PC-3 (cell line): Measurements from ENCODE around the gene IP6K3. TPM values are rescaled to one million over a fixed set of nuclear protein-coding genes. Genes with fewer than 3 reads are reported as not detected.

Source experiments
- ATAC-seq: fragments of 200-7000 bp; cut with Tn5 transposase; 2 replicates; pipeline ENCODE4 v1.9.1; 2020; ENCODE audit warnings: mild to moderate bottlenecking, moderate library complexity
- BruUV-seq: library from RNA; stranded (reverse); fragments of 400-500 nt; replicated peaks from 2 replicates; lab custom pipeline; 2021; lab: Mats Ljungman, UMichigan
- CTCF ChIA-PET: fragments of 300-600 bp; sonication (Branson Sonifier 250); formaldehyde crosslinking; loops from one replicate; lab custom pipeline; 2022; ENCODE audit warnings: antibody characterized with exemption; lab: Charles Lee
- POLR2A ChIA-PET: fragments of 300-600 bp; sonication (Branson Sonifier 250); formaldehyde crosslinking; loops from one replicate; lab custom pipeline; 2022; ENCODE audit warnings: antibody characterized with exemption; ENCODE audit not compliant: unreplicated experiment; lab: Charles Lee
- DNase-seq: peaks from one replicate; pipeline ENCODE4 v3.0.0-alpha.2; 2015
- H2AFZ ChIP-seq: fragments of 300-600 bp; sonication (generic); 2 replicates; pipeline ENCODE4 v1.6.0; 2016; ENCODE audit warnings: antibody characterized with exemption, low read length
- H3F3A ChIP-seq: fragments of 300-600 bp; sonication (generic); one replicate; pipeline ENCODE4 v1.6.0; 2017; ENCODE audit warnings: antibody characterized with exemption, low read length, control low read depth, mild to moderate bottlenecking; ENCODE audit not compliant: unreplicated experiment
- H3K27ac ChIP-seq: fragments of 300-600 bp; sonication (generic); 2 replicates; pipeline ENCODE4 v1.5.1; 2016; ENCODE audit warnings: mild to moderate bottlenecking, low read length
- H3K27me3 ChIP-seq: fragments of 300-600 bp; sonication (generic); 2 replicates; pipeline ENCODE4 v1.6.1; 2016; ENCODE audit warnings: low read length, mixed read lengths
- H3K36me3 ChIP-seq: fragments of 300-600 bp; sonication (generic); 2 replicates; pipeline ENCODE4 v1.6.1; 2016; ENCODE audit warnings: low read depth, mixed run types, low read length, mixed read lengths
- H3K4me1 ChIP-seq: fragments of 300-600 bp; sonication (generic); 2 replicates; pipeline ENCODE4 v1.5.1; 2016; ENCODE audit warnings: low read length; ENCODE audit not compliant: insufficient read depth
- H3K4me2 ChIP-seq: fragments of 300-600 bp; sonication (generic); 2 replicates; pipeline ENCODE4 v1.6.0; 2016; ENCODE audit warnings: low read length
- H3K4me3 ChIP-seq: fragments of 300-600 bp; sonication (generic); 2 replicates; pipeline ENCODE4 v1.5.1; 2016; ENCODE audit warnings: mild to moderate bottlenecking, low read length, mixed read lengths
- H3K79me2 ChIP-seq: fragments of 300-600 bp; sonication (generic); 2 replicates; pipeline ENCODE4 v1.6.1; 2017; ENCODE audit warnings: low read length, mixed read lengths
- H3K9ac ChIP-seq: fragments of 300-600 bp; sonication (generic); 2 replicates; pipeline ENCODE4 v1.6.0; 2016; ENCODE audit warnings: mild to moderate bottlenecking, low read length
- H3K9me2 ChIP-seq: fragments of 300-600 bp; sonication (generic); replicated peaks from 2 replicates; pipeline ENCODE4 v1.6.1; 2016; ENCODE audit warnings: mixed run types, low read length, mixed read lengths
- H3K9me3 ChIP-seq: fragments of 300-600 bp; sonication (generic); 2 replicates; pipeline ENCODE4 v1.6.1; 2016; ENCODE audit warnings: low read length, mixed read lengths
- H4K20me1 ChIP-seq: fragments of 300-600 bp; sonication (generic); 2 replicates; pipeline ENCODE4 v1.6.1; 2016; ENCODE audit warnings: low read length, mixed read lengths
- CTCF ChIP-seq: fragments of 300-600 bp; sonication (generic); conservative IDR thresholded peaks from 2 replicates; pipeline ENCODE4 v1.5.1; 2017; ENCODE audit warnings: antibody characterized with exemption, low read depth, mild to moderate bottlenecking, low read length
- EZH2 ChIP-seq: fragments of 300-600 bp; sonication (generic); IDR thresholded peaks from one replicate; pipeline ENCODE4 v1.6.1; 2017; ENCODE audit warnings: antibody characterized with exemption, mild to moderate bottlenecking, low read length; ENCODE audit not compliant: unreplicated experiment
- EZH2phosphoT487 ChIP-seq: fragments of 300-600 bp; sonication (generic); IDR thresholded peaks from 2 replicates; pipeline ENCODE4 v1.6.1; 2018; ENCODE audit warnings: mild to moderate bottlenecking, antibody characterized with exemption, low read length, borderline replicate concordance
- intact Hi-C: fragments of 100-400 bp; cut with micrococcal nuclease; formaldehyde crosslinking; loops from 2 replicates; pipeline ENCODE4 v1.9.0; 2023
- total RNA-seq: library from RNA; depleted of rRNA; stranded (reverse); fragments of >200 nt; gene quantifications from 2 replicates; pipeline ENCODE4 v1.2.3, GENCODE V29; 2014

The IP6K3 gene
- total RNA-seq, 1 experiment from 2014 or later, result not detected

- Histone ChIP-seq H3K4me2 (peak overlapping the region; percentile 18), H3K4me3 (no peak overlapping the region), H3K36me3 (peaks cover 54% of the 10 kb centered on the region)
Measured at GRCh38 chr6:33696548-33697518, 49.9 kb downstream of the IP6K3 start.

GRCh38 chr6:33696076-33696475, 50.6 kb downstream of the IP6K3 start:
- TF ChIP-seq CTCF (no peak), EZH2phosphoT487 (no peak), EZH2 (no peak)
- peaks cover 57% of the 10 kb centered on the region for H3K4me1 ChIP-seq

More at GRCh38 chr6:33696548-33697518, 49.9 kb downstream of the IP6K3 start:
- peak; percentile 76 for DNase-seq
- Histone ChIP-seq H3K27ac (peak overlapping the region; percentile 94), H3F3A (no peaks in the 10 kb centered on the region), H3K9me2 (no peaks in the 10 kb centered on the region), H3K79me2 (peaks cover 14% of the 10 kb centered on the region; the same call in 1 of the 2 replicates), H3K9me3 (no peaks in the 10 kb centered on the region), H4K20me1 (no peaks in the 10 kb centered on the region), H3K4me1 (peaks cover 55% of the 10 kb centered on the region), H2AFZ (no peak overlapping the region), H3K27me3 (no peaks in the 10 kb centered on the region), H3K9ac (peak overlapping the region; percentile 14)
- TF ChIP-seq CTCF (no peak), EZH2phosphoT487 (no peak)
- POLR2A ChIA-PET, result interaction anchor here (0.5 to 0.6 kb wide), 2 partner anchors 115 to 399 kb away, joined by 4 to 26 read pairs; no protein-coding TSS in a partner anchor
- intact Hi-C loops, result no loop called here
- BruUV-seq, result no TSS peak
- ATAC-seq, result peak; percentile 65
- CTCF ChIA-PET, result interaction anchor here (0.7 to 1.0 kb wide), 2 partner anchors 107 to 254 kb away, joined by 3 to 4 read pairs; no protein-coding TSS in a partner anchor

More at GRCh38 chr6:33696076-33696475, 50.6 kb downstream of the IP6K3 start:
- H3K9ac ChIP-seq, result no peak overlapping the region
- H3K79me2 ChIP-seq, result peaks cover 14% of the 10 kb centered on the region; the same call in 1 of the 2 replicates
- intact Hi-C loops, result no loop called here
- DNase-seq (no peak), ATAC-seq (no peak)
- no peak overlapping the region for H3K4me3 ChIP-seq
- H3K4me2 ChIP-seq, result no peak overlapping the region
- H2AFZ ChIP-seq, result no peak overlapping the region
- H3K9me3 ChIP-seq, result no peaks in the 10 kb centered on the region
- ChIA-PET CTCF (no interaction called here), POLR2A (no interaction called here)
- H3K27ac ChIP-seq, result peak overlapping the region; percentile 94
- H3F3A ChIP-seq, result no peaks in the 10 kb centered on the region
- H3K36me3 ChIP-seq, result peaks cover 59% of the 10 kb centered on the region
- H4K20me1 ChIP-seq, result no peaks in the 10 kb centered on the region
- H3K9me2 ChIP-seq, result no peaks in the 10 kb centered on the region
- no TSS peak for BruUV-seq
- no peaks in the 10 kb centered on the region for H3K27me3 ChIP-seq
